ENCODE data around the gene OTULIN.

Gene OTULIN

GRCh38 chr5:14696851-14697250, 32.3 kb downstream of the OTULIN start:
- no peak for DNase-seq (ENCODE audit: low read depth, low spot score)

- no peak for DNase-seq (ENCODE audit: low read depth, low spot score)
These were observed 34.0 kb downstream of the OTULIN start for GRCh38 chr5:14698495-14698894.

GRCh38 chr5:14699159-14699558, 34.6 kb downstream of the OTULIN start:
- DNase-seq (ENCODE audit: low read depth, low spot score) = no peak

- DNase-seq (ENCODE audit: low read depth, low spot score) = no peak
These were observed 35.4 kb downstream of the OTULIN start for GRCh38 chr5:14699807-14700400.

GRCh38 chr5:14700478-14701436, 36.2 kb downstream of the OTULIN start:
- no peak for DNase-seq (ENCODE audit: low read depth, low spot score)

- DNase-seq (ENCODE audit: low read depth, low spot score) = no peak
These were observed 37.0 kb downstream of the OTULIN start for GRCh38 chr5:14701556-14701955.

- no peak for DNase-seq (ENCODE audit: low read depth, low spot score)
These were observed 37.8 kb downstream of the OTULIN start for GRCh38 chr5:14702238-14702839.

GRCh38 chr5:14705556-14705955, 41.0 kb downstream of the OTULIN start:
- no peak for DNase-seq (ENCODE audit: low read depth, low spot score)

- DNase-seq (ENCODE audit: low read depth, low spot score) = peak; percentile 23
These were observed 42.1 kb downstream of the OTULIN start for GRCh38 chr5:14706615-14707021.

- DNase-seq (ENCODE audit: low read depth, low spot score) = no peak
These were observed 43.4 kb downstream of the OTULIN start for GRCh38 chr5:14707811-14708390.

GRCh38 chr5:14708551-14708950, 44.0 kb downstream of the OTULIN start:
- DNase-seq (ENCODE audit: low read depth, low spot score) = no peak

GRCh38 chr5:14710313-14710994, 45.9 kb downstream of the OTULIN start:
- DNase-seq (ENCODE audit: low read depth, low spot score) = no peak

- DNase-seq (ENCODE audit: low read depth, low spot score) = no peak
These were observed 47.6 kb downstream of the OTULIN start for GRCh38 chr5:14712131-14712530.

- no peak for DNase-seq (ENCODE audit: low read depth, low spot score)
These were observed 48.1 kb downstream of the OTULIN start for GRCh38 chr5:14712666-14713065.

- no peak for DNase-seq (ENCODE audit: low read depth, low spot score)
These were observed 49.2 kb downstream of the OTULIN start for GRCh38 chr5:14713476-14714390.

- no peak for DNase-seq (ENCODE audit: low read depth, low spot score)
These were observed 50.2 kb downstream of the OTULIN start for GRCh38 chr5:14714706-14715105.

GRCh38 chr5:14715481-14715880, 51.0 kb downstream of the OTULIN start:
- DNase-seq (ENCODE audit: low read depth, low spot score) = no peak

- DNase-seq (ENCODE audit: low read depth, low spot score) = no peak
These were observed 52.5 kb downstream of the OTULIN start for GRCh38 chr5:14716755-14717752.

- DNase-seq (ENCODE audit: low read depth, low spot score) = no peak
These were observed 54.3 kb downstream of the OTULIN start for GRCh38 chr5:14718778-14719177.
